HFFc6 (cell line): ENCODE results near the gene AOC3. TPM values are rescaled to one million over a fixed set of nuclear protein-coding genes. Genes with fewer than 3 reads are reported as not detected.
A peak's percentile ranks its signal among the peaks of the same experiment; 100 is the strongest.

Experiments used
- DNase-seq: peaks from one replicate; pipeline ENCODE4 v3.0.0-alpha.2; 2018
- H3K27ac Mint-ChIP-seq: 2 replicates; pipeline ENCODE4 v1.8.0; 2020; ENCODE audit warnings: mild to moderate bottlenecking, mixed read lengths
- H3K27me3 Mint-ChIP-seq: 2 replicates; pipeline ENCODE4 v1.8.0; 2021; ENCODE audit warnings: mild to moderate bottlenecking, moderate library complexity, mixed read lengths; ENCODE audit not compliant: insufficient read depth
- H3K36me3 Mint-ChIP-seq: 2 replicates; pipeline ENCODE4 v1.8.0; 2021; ENCODE audit warnings: low read depth, mixed read lengths
- H3K4me1 Mint-ChIP-seq: 2 replicates; pipeline ENCODE4 v1.8.0; 2020; ENCODE audit warnings: low read depth, mixed read lengths
- H3K4me3 Mint-ChIP-seq: 2 replicates; pipeline ENCODE4 v1.8.0; 2020; ENCODE audit warnings: mild to moderate bottlenecking, moderate library complexity, mixed read lengths
- H3K9me3 Mint-ChIP-seq: 2 replicates; pipeline ENCODE4 v1.8.0; 2020; ENCODE audit warnings: mild to moderate bottlenecking, mixed read lengths
- CTCF ChIP-seq: fragments of 200-600 bp; sonication (generic); IDR thresholded peaks from 2 replicates; pipeline ENCODE4 v1.5.0; 2021; ENCODE audit warnings: antibody characterized with exemption, mild to moderate bottlenecking
- total RNA-seq, 6 experiments: library from RNA; stranded (reverse); fragmentation: NEBNext Ultra II Directional; extraction: Animal tissue kit (Norgen Biotek cat#: 25700); gene quantifications; 2 replicates in 1 of 6; 3 replicates in 5 of 6; pipeline ENCODE4 v1.2.3, GENCODE V29; 2021

Gene AOC3
- total RNA-seq, 6 experiments from 2014 or later = 0.05 to 0.14 (median 0.06) TPM; not detected in 2

DNA sequence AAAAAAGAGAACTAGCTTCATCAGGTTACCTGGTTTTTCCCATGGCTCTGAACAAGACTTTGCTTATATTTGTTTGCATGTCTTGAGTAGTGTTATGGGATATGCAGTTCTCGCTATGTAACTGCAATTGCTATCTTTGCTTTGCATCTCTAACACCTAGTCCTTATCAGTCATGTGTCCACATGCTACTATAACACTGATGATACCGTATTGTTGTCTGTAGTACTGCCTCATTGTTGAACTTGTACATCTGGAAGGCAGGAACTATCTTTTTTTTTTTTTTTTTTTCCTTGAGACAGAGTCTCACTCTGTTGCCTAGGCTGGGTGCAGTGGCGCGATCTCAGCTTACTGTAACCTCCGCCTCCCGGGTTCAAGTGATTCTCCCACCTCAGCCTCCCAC is 15.3 kb upstream of the AOC3 start:
- peaks cover 27% of the 10 kb centered on the region for H3K36me3 Mint-ChIP-seq
- peaks cover 21% of the 10 kb centered on the region for H3K4me1 Mint-ChIP-seq
- peaks cover 5% of the 10 kb centered on the region; the same call in 1 of the 2 replicates for H3K27me3 Mint-ChIP-seq
- H3K4me3 Mint-ChIP-seq = no peak overlapping the region
- TF ChIP-seq CTCF = no peak
- no peaks in the 10 kb centered on the region for H3K9me3 Mint-ChIP-seq
- H3K27ac Mint-ChIP-seq = no peak overlapping the region
- no peak for DNase-seq

DNA sequence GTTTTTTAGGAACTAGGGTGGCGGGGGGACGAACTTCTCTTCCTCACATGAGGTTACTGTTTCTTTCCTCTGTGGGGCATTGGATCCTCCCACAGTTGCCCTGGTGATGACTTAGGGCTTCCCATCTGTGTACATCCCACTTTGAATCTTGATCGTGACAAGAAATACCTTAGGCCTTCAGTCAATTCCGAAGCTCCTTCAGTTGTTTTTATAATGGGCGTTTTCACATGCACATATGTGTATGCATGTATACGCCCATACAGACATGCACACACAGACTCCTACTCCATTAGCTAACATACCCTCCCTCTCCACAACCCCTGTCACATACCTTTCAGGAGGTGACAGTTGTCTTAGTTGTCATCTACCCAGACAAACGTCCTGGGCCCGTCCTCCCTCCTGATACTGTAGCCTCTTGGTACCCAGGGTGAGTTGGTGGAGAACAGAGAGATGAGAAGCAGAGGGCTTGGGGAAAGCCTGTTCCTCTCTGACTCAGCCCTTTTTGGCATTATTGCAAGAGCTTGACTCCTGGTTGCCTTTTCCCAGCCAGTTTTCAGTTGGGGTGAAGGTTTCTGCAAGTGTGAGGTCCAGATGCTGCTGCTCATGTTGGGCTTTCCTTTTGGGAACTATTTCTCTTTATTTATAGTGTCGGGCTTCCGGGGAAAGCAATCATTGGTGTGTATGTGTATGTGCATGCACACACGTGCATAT is 8.9 kb upstream of the AOC3 start:
- peaks cover 14% of the 10 kb centered on the region for H3K4me1 Mint-ChIP-seq
- no peak for DNase-seq
- H3K27ac Mint-ChIP-seq = 0 out of 2 replicates have a peak overlapping the region, but pooled peaks have one; percentile 42
- no peak for TF ChIP-seq CTCF
- no peaks in the 10 kb centered on the region for H3K9me3 Mint-ChIP-seq
- H3K4me3 Mint-ChIP-seq = no peak overlapping the region
- H3K36me3 Mint-ChIP-seq = peaks cover 38% of the 10 kb centered on the region
- peaks cover 2% of the 10 kb centered on the region for H3K27me3 Mint-ChIP-seq

DNA sequence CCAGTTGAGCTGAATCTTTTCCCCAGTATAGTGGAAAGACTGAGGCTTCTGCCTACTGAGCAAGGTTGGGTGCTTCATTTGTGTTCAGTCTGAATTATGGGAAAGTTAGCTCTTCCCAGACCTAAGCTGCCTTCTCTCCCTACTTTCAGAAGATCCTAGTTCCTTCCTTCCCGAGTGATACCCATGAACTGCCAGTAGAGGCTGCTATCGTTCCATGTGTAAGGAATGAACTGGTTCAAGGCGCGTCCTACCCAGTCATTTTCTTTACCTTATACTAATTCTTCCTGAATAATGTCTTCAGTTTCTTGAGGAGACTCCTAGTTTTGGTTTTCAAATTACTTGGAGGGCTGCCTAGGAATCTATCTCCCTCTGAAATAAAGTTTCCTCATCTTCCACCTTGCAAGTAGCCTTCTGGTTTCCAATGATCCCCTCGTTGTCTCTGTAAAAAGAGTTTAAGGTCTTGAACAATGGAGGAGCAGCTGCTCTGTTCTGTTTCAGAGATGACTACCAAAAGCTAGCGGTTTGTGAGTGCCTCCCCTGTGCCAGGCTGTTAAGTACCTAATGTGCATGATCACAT is 7.6 kb upstream of the AOC3 start:
- Mint-ChIP-seq H3K4me1 (peaks cover 14% of the 10 kb centered on the region), H3K36me3 (peaks cover 32% of the 10 kb centered on the region), H3K4me3 (no peak overlapping the region), H3K9me3 (no peaks in the 10 kb centered on the region), H3K27ac (peak overlapping the region; percentile 42; the same call in 1 of the 2 replicates), H3K27me3 (no peaks in the 10 kb centered on the region; the same call in 1 of the 2 replicates)
- TF ChIP-seq CTCF = peak; percentile 91
- DNase-seq = peak; percentile 64

DNA sequence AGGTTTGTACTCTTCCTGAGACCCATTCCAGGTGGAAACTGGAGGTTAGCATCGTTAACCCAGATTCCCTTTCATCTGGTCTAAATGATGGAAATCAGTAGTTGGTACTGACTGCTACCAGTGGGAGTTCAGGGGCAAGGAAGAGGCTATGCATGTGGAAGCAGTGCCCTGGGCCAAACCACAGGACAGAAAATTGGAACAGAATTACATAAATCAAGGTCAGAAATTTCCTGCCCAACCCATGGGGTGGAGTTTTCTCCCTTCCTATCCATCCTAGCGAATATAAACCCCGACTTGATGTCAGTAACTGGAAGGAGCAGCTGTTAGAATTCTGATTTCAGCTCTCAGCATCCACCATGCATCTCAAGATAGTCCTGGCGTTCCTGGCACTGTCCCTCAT is 6.7 kb upstream of the AOC3 start, which contains the start of gene AOC2:
Gene AOC2 (plus strand): TSS at position 310 of the 400 bp plus-strand sequence. CDS start 47 bp downstream, at position 357.
- no peak within 1 kb of the TSS for H3K4me3 Mint-ChIP-seq
- no peaks in the 10 kb centered on the region for H3K9me3 Mint-ChIP-seq
- peaks cover 24% of the 10 kb centered on the region for H3K36me3 Mint-ChIP-seq
- TF ChIP-seq CTCF = no peak
- H3K4me1 Mint-ChIP-seq = peaks cover 14% of the 10 kb centered on the region
- H3K27me3 Mint-ChIP-seq = no peaks in the 10 kb centered on the region; the same call in 1 of the 2 replicates
- H3K27ac Mint-ChIP-seq = no peak within 1 kb of the TSS
- DNase-seq = no peak

GRCh38 chr17:42844761-42845555 is 6.0 kb upstream of the AOC3 start:
- no peaks in the 10 kb centered on the region for H3K9me3 Mint-ChIP-seq
- H3K36me3 Mint-ChIP-seq = peaks cover 21% of the 10 kb centered on the region

More at GRCh38 chr17:42844761-42845555, 6.0 kb upstream of the AOC3 start:
- DNase-seq = no peak
- Mint-ChIP-seq H3K4me3 (no peak overlapping the region), H3K4me1 (peaks cover 14% of the 10 kb centered on the region), H3K27ac (no peak overlapping the region), H3K27me3 (no peaks in the 10 kb centered on the region; the same call in 1 of the 2 replicates)
- TF ChIP-seq CTCF = no peak
